GM13977 (cell line): ENCODE data around the gene CNFN.

ENCODE experiments used
- DNase-seq: peaks from one replicate; pipeline ENCODE4 v3.0.0; 2012; ENCODE audit warnings: low spot score
- in situ Hi-C: fragments of 300-500 bp; cut with MboI; formaldehyde crosslinking; loops from one replicate; pipeline ENCODE4 v1.12.0; 2022; ENCODE audit warnings: low sequenced_read_pairs, low pct_unique_long_range_greater_than_20kb, mixed read lengths, inconsistent platforms; ENCODE audit not compliant: unreplicated experiment
- TF ChIP-seq, protein P1 (sequence below): IDR thresholded peaks from 2 replicates; pipeline ENCODE4 v1.5.1; 2012; ENCODE audit warnings: mild to moderate bottlenecking, control low read depth; ENCODE audit not compliant: insufficient read depth; ENCODE audit errors: extremely low read depth, missing control alignments

CNFN gene

DNA sequence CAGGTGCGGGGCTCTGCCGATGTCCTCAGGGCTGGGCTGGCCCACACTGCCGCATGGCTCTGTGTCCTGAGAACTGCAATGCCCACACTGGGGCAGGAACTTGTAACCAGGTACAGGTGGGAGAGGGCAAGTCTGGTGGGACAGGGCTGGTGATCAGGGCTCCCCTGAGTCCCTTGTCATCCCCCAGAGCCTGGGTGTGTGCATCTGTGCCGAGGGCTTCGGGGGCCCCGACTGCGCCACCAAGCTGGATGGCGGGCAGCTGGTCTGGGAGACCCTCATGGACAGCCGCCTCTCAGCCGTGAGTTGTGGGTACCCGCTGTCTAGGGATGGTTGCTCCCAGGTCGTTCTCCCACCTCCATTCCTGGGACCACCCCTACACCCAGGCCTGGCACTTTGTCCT, 34.2 kb downstream of the CNFN start:
- DNase-seq, result no peak
- in situ Hi-C loops, result no loop called here
- TF ChIP-seq, protein P1, sequence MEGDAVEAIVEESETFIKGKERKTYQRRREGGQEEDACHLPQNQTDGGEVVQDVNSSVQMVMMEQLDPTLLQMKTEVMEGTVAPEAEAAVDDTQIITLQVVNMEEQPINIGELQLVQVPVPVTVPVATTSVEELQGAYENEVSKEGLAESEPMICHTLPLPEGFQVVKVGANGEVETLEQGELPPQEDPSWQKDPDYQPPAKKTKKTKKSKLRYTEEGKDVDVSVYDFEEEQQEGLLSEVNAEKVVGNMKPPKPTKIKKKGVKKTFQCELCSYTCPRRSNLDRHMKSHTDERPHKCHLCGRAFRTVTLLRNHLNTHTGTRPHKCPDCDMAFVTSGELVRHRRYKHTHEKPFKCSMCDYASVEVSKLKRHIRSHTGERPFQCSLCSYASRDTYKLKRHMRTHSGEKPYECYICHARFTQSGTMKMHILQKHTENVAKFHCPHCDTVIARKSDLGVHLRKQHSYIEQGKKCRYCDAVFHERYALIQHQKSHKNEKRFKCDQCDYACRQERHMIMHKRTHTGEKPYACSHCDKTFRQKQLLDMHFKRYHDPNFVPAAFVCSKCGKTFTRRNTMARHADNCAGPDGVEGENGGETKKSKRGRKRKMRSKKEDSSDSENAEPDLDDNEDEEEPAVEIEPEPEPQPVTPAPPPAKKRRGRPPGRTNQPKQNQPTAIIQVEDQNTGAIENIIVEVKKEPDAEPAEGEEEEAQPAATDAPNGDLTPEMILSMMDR, result no peak

DNA sequence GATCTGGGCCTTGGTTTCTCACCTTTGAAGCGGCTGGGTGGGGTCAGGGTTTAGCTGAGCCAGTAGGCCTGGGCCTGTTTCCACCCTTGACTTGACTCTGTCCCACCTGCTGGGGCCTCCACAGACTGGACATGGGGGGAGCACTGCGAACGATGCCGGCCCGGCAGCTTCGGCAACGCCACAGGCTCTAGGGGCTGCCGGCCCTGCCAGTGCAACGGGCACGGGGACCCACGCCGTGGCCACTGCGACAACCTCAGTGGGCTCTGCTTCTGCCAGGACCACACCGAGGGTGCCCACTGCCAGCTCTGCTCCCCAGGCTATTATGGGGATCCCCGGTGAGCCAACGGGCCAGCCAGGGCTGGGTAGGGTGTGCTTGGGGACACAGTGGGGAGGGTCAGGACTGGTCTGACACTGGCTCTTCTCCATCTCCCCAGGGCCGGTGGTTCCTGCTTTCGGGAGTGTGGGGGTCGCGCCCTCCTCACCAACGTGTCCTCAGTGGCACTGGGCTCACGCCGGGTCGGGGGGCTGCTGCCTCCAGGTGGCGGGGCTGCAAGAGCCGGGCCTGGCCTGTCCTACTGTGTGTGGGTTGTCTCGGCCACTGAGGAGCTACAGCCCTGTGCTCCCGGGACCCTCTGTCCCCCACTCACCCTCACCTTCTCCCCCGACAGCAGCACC, 36.6 kb downstream of the CNFN start:
- TF ChIP-seq, protein P1, result no peak

DNA sequence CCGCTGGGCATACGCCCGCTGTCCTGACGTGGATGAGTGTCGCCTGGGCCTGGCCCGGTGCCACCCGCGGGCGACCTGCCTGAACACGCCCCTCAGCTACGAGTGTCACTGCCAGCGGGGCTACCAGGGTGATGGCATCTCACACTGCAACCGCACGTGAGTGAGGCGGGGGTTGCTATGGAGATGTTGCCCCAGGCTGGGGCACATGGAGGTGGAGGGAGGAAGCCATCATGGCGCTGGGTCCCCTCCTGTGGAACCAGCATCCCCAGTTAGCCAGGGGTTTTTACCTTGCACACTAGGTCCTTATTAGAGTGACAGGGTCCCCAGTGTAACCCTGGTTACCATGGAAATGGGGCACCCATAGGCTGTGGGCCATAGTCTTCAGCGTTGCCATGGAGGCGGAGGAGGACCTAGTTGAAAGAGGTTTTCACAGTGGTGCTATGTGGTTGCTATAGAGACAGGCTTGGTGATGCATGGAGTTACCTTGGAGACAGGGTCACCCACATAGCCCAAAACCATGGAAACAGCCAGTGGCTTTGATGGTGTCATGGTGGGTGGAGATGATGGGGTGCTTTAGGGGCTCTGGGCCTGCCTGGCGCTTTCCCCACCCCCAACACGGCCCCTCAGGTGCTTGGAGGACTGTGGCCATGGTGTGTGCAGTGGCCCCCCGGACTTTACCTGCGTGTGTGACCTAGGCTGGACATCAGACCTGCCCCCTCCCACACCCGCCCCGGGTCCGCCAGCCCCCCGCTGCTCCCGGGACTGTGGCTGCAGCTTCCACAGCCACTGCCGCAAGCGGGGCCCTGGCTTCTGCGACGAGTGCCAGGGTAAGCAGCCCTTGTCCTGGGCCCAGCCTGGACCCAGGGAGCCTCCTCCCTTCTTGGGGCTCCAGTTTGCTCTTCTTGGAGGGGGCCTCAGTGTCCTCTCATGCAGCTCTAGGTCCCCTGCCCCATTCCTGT, 37.5 kb downstream of the CNFN start:
- in situ Hi-C loops, result no loop called here
- TF ChIP-seq, protein P1, result no peak
- peak; percentile 84 for DNase-seq

More for the DNA sequence above, 36.6 kb downstream of the CNFN start:
- in situ Hi-C loops, result no loop called here
- no peak for DNase-seq

DNA sequence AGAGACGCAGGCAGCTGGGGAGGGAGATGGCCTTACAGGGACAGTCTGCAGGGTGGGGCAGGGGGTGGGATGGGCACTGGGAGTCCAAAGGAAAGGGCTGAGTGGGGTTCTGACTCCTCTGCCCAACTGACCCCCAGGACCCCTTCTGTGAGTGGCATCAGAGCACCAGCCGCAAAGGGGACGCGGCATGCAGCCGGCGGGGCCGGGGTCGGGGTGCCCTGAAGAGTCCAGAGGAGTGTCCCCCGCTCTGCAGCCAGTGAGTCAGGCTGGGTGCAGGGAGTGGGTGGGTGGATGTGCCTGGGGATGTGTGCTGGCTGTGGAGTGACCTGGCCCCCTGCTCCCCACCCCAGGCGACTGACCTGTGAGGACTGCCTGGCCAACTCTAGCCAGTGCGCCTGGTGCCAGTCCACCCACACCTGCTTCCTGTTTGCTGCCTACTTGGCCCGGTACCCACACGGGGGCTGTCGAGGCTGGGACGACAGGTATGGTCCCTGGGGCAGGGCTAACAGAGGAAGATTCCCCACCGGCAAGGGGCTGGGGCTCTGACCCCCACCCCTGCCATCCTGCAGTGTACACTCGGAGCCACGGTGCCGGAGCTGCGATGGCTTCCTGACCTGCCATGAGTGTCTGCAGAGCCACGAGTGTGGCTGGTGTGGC, 38.9 kb downstream of the CNFN start:
- in situ Hi-C loops, result no loop called here
- DNase-seq, result no peak
- TF ChIP-seq, protein P1, result no peak

DNA sequence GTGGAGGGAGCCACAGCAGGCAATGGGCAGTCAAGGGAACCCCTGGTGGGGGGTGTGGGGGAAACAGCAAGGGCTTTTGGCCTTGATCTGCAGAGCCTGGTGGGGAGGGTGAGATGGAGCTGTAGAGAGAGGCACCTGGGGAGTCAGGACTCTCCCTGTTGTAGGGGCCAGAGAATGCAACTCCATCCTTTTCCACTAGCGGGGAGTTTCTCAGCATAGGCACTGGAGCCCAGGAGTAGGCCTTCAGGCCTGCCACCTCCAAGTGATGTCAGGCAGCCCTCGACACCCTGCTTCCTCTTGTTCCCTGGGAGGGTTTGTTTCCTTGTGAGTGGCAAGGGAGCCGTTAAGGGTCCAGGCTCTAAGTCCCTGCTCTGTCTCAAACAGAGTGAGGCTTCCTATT, 39.7 kb downstream of the CNFN start:
- no peak for DNase-seq
- in situ Hi-C loops, result no loop called here
- TF ChIP-seq, protein P1, result no peak

DNA sequence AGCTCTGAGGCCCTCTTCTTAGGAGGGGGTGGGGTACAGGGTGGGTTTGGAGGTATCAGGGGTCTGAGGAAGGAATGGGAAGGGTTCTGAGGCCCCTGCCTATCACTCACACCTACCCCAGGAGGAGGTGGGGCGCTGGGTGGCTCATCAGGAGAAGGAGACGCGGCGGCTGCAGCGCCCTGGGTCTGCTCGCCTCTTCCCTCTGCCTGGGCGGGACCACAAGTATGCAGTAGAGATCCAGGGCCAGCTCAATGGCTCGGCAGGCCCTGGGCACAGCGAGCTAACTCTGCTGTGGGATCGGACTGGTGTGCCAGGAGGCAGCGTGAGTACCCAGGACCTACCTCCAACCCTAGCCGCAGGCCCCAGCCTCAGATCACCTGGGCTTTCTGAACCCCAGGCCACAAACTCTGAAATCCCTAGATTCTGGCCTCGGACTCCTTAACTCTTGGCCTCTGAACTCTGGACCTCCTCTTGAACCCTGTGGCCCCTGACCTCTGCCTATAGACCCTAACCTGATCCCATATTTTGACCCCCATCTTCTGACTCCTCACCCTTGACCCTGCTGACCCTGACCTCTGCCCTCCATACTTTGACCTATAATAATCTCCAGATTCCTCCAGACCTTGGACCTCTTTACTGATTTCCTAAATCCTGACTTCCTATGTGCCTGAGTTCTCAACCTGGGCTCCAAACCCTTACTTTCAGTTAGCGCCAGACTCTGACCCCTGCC, 40.6 kb downstream of the CNFN start:
- in situ Hi-C loops, result no loop called here
- no peak for DNase-seq
- TF ChIP-seq, protein P1, result no peak
